Measurements from ENCODE around the gene PALD1. TPM values are rescaled to one million over a fixed set of nuclear protein-coding genes. Genes with fewer than 3 reads are reported as not detected.
"Not testable (repeated sequence)": the region's sequence is repeated elsewhere in the genome, so short reads cannot be mapped to it uniquely, and the experiment has no call there.

Gene PALD1
- total RNA-seq, 2 donors from 2014 or later = 4.9 to 11.7 TPM

GRCh38 chr10:70575874-70576802 is 97.6 kb downstream of the PALD1 start:
- peak; percentile 76 for ATAC-seq
- intact Hi-C loops (cut with DNase I) = no loop called here
- H3K9me3 ChIP-seq = no peaks in the 10 kb centered on the region
- 29 to 51% methylated on average over 11 to 12 of the region's 12 CpGs for WGBS, 2 donors
- H3K27me3 ChIP-seq = no peaks in the 10 kb centered on the region
- DNase-seq = peak; percentile 33 to 78 (median 68)
- TF ChIP-seq CTCF (IDR thresholded peaks at IDR 0.05) = no peak
- no peak for TF ChIP-seq POLR2A (IDR thresholded peaks at IDR 0.05)
- no peak overlapping the region for H3K4me3 ChIP-seq
- peaks cover 19% of the 10 kb centered on the region for H3K4me1 ChIP-seq
- H3K36me3 ChIP-seq (replicated peaks in 1 of 2; ENCODE audit: insufficient read depth in 1 of 2, low read depth in 2 of 2) = no peaks in the 10 kb centered on the region
- no peak overlapping the region for H3K27ac ChIP-seq

- H3K36me3 ChIP-seq (replicated peaks in 1 of 2; ENCODE audit: insufficient read depth in 1 of 2, low read depth in 2 of 2) = no peaks in the 10 kb centered on the region
- DNase-seq (no peak), ATAC-seq (no peak)
- H3K4me1 ChIP-seq = peaks cover 19% of the 10 kb centered on the region
- no peaks in the 10 kb centered on the region for H3K9me3 ChIP-seq
- 63 to 96% methylated on average over 1 to 2 of the region's 2 CpGs for WGBS, 2 donors
- H3K4me3 ChIP-seq = no peak overlapping the region
- no peaks in the 10 kb centered on the region for H3K27me3 ChIP-seq
- intact Hi-C loops (cut with DNase I) = no loop called here
- TF ChIP-seq POLR2A (IDR thresholded peaks at IDR 0.05) = no peak
- TF ChIP-seq CTCF (IDR thresholded peaks at IDR 0.05) = no peak
- H3K27ac ChIP-seq = no peak overlapping the region
These were observed 98.4 kb downstream of the PALD1 start for GRCh38 chr10:70576803-70577517.

GRCh38 chr10:70578371-70578947 is 99.9 kb downstream of the PALD1 start:
- no peak for ATAC-seq
- Histone ChIP-seq H3K27ac (peak overlapping the region in 1 of 4 donors; percentile 35), H3K27me3 (no peaks in the 10 kb centered on the region), H3K9me3 (no peaks in the 10 kb centered on the region), H3K4me3 (no peak overlapping the region), H3K4me1 (peaks cover 19% of the 10 kb centered on the region), H3K36me3 (replicated peaks in 1 of 2; ENCODE audit: insufficient read depth in 1 of 2, low read depth in 2 of 2) (no peaks in the 10 kb centered on the region)
- intact Hi-C loops (cut with DNase I) = no loop called here
- TF ChIP-seq POLR2A (IDR thresholded peaks at IDR 0.05) (no peak), CTCF (IDR thresholded peaks at IDR 0.05) (no peak)
- WGBS, 2 donors = 31 to 44% methylated on average over 7 of the region's 7 CpGs
- peak in 1 of 4 donors; percentile 18 for DNase-seq

- Histone ChIP-seq H3K36me3 (replicated peaks in 1 of 2; ENCODE audit: insufficient read depth in 1 of 2, low read depth in 2 of 2) (no peaks in the 10 kb centered on the region), H3K4me1 (peaks cover 19% of the 10 kb centered on the region), H3K27me3 (no peaks in the 10 kb centered on the region), H3K4me3 (no peak overlapping the region), H3K9me3 (no peaks in the 10 kb centered on the region), H3K27ac (no peak overlapping the region)
- ATAC-seq (no peak), DNase-seq (no peak)
- WGBS, 2 donors = 58 to 65% methylated on average over 3 of the region's 3 CpGs
- TF ChIP-seq CTCF (IDR thresholded peaks at IDR 0.05) (no peak), POLR2A (IDR thresholded peaks at IDR 0.05) (no peak)
- intact Hi-C loops (cut with DNase I) = no loop called here
These were observed 100.9 kb downstream of the PALD1 start for GRCh38 chr10:70579234-70580002.

- H3K9me3 ChIP-seq; ATAC-seq; H3K27ac ChIP-seq; H3K36me3 ChIP-seq (replicated peaks in 1 of 2; ENCODE audit: insufficient read depth in 1 of 2, low read depth in 2 of 2); H3K27me3 ChIP-seq; intact Hi-C loops (cut with DNase I); DNase-seq; H3K4me3 ChIP-seq: not testable (repeated sequence)
- peaks cover 11% of the 10 kb centered on the region for H3K4me1 ChIP-seq
- 93 to 95% methylated on average over 5 of the region's 5 CpGs for WGBS, 2 donors
These were observed 102.6 kb downstream of the PALD1 start for GRCh38 chr10:70581176-70581575.

All from body of pancreas (tissue), 4 donors.